Karpas-422 (cell line): ENCODE measurements around the gene S100A13. TPM values are rescaled to one million over a fixed set of nuclear protein-coding genes. Genes with fewer than 3 reads are reported as not detected.
A peak's percentile ranks its signal among the peaks of the same experiment; 100 is the strongest.

Experiments
- DNase-seq: peaks from one replicate; pipeline ENCODE4 v3.0.0-alpha.2; 2015
- H2AFZ ChIP-seq: fragments of 200-600 bp; sonication (generic); 2 replicates; pipeline ENCODE4 v1.6.1; 2014; ENCODE audit warnings: antibody characterized with exemption, low read length, mixed read lengths
- H3K27ac ChIP-seq: fragments of 200-600 bp; sonication (generic); 2 replicates; pipeline ENCODE4 v1.5.1; 2014; ENCODE audit warnings: mild to moderate bottlenecking, low read length, moderate library complexity
- H3K27me3 ChIP-seq: fragments of 200-600 bp; sonication (generic); 2 replicates; pipeline ENCODE4 v1.6.1; 2014; ENCODE audit warnings: low read length, mixed read lengths
- H3K36me3 ChIP-seq: fragments of 200-600 bp; sonication (generic); 2 replicates; pipeline ENCODE4 v1.6.1; 2014; ENCODE audit warnings: low read length, mixed read lengths; ENCODE audit not compliant: insufficient read depth
- H3K4me1 ChIP-seq: fragments of 200-600 bp; sonication (generic); 2 replicates; pipeline ENCODE4 v1.6.1; 2014; ENCODE audit warnings: mild to moderate bottlenecking, low read length, mixed read lengths
- H3K4me2 ChIP-seq: fragments of 200-600 bp; sonication (generic); 2 replicates; pipeline ENCODE4 v1.6.1; 2014; ENCODE audit warnings: low read length, low read depth, mild to moderate bottlenecking; ENCODE audit not compliant: poor library complexity, severe bottlenecking
- H3K4me3 ChIP-seq: fragments of 200-600 bp; sonication (generic); 2 replicates; pipeline ENCODE4 v1.5.1; 2014; ENCODE audit warnings: mild to moderate bottlenecking, antibody characterized with exemption, low read length, mixed read lengths
- H3K79me2 ChIP-seq: fragments of 200-600 bp; sonication (generic); 2 replicates; pipeline ENCODE4 v1.6.1; 2014; ENCODE audit warnings: mild to moderate bottlenecking, low read length, mixed read lengths
- H3K9ac ChIP-seq: fragments of 200-600 bp; sonication (generic); 2 replicates; pipeline ENCODE4 v1.6.0; 2014; ENCODE audit warnings: low read length
- H3K9me2 ChIP-seq: fragments of 200-600 bp; sonication (generic), shearing (Covaris generic); replicated peaks from 2 replicates; pipeline ENCODE4 v1.6.0; 2014; ENCODE audit warnings: mild to moderate bottlenecking, low read length, moderate library complexity; ENCODE audit not compliant: insufficient read depth
- H3K9me3 ChIP-seq: fragments of 300-700, 200-600 bp; sonication (generic); 2 replicates; pipeline ENCODE4 v1.6.1; 2014; ENCODE audit warnings: low read length, mixed read lengths
- H4K20me1 ChIP-seq: fragments of 200-600 bp; sonication (generic); 2 replicates; pipeline ENCODE4 v1.6.1; 2014; ENCODE audit warnings: mild to moderate bottlenecking, antibody characterized with exemption, low read length, low read depth; ENCODE audit not compliant: insufficient read depth
- total RNA-seq: library from RNA; depleted of rRNA; stranded (reverse); fragments of >200 nt; shearing (Covaris generic); gene quantifications from 2 replicates; pipeline ENCODE4 v1.2.3, GENCODE V29; 2014; ENCODE audit warnings: low replicate concordance

The S100A13 gene
- total RNA-seq, 1 experiment from 2014 or later: 21.5 TPM

DNA sequence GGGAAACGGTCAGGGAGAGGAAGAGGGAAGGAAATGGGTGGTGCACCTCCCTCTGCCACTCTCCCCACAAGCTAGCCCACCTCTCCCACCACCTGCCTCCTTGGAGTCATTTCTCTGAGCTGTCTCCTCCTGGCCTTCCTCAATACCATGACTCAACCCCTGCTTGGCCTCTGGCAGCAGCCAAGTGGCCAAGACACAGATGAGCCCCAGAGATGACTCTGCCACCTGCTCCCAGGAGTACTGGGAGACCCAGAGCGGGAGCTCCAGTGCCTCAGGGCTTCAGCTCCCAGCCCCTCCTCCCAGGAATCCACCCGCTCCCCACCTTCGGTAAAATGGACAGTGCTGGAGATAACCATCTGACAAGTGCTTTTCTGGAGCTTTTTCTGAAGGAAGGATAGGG is 17.0 kb downstream of the S100A13 start:
- Histone ChIP-seq H3K9me3 (no peaks in the 10 kb centered on the region), H3K27me3 (no peaks in the 10 kb centered on the region), H3K4me2 (no peak overlapping the region), H3K9ac (no peak overlapping the region), H3K9me2 (no peaks in the 10 kb centered on the region), H4K20me1 (no peaks in the 10 kb centered on the region), H3K36me3 (no peaks in the 10 kb centered on the region), H3K27ac (no peak overlapping the region), H3K4me1 (peaks cover 4% of the 10 kb centered on the region), H3K4me3 (no peak overlapping the region), H3K79me2 (no peaks in the 10 kb centered on the region), H2AFZ (no peak overlapping the region)
- DNase-seq: no peak

- Histone ChIP-seq H3K9me2 (no peaks in the 10 kb centered on the region), H2AFZ (no peak overlapping the region), H3K79me2 (no peaks in the 10 kb centered on the region), H3K27me3 (no peaks in the 10 kb centered on the region), H3K4me2 (no peak overlapping the region), H3K4me3 (no peak overlapping the region), H3K36me3 (no peaks in the 10 kb centered on the region), H3K27ac (no peak overlapping the region), H3K9me3 (no peaks in the 10 kb centered on the region), H3K9ac (no peak overlapping the region), H4K20me1 (no peaks in the 10 kb centered on the region), H3K4me1 (peaks cover 4% of the 10 kb centered on the region)
- DNase-seq: no peak
Measured at GRCh38 chr1:153609585-153609907, 17.8 kb downstream of the S100A13 start.

DNA sequence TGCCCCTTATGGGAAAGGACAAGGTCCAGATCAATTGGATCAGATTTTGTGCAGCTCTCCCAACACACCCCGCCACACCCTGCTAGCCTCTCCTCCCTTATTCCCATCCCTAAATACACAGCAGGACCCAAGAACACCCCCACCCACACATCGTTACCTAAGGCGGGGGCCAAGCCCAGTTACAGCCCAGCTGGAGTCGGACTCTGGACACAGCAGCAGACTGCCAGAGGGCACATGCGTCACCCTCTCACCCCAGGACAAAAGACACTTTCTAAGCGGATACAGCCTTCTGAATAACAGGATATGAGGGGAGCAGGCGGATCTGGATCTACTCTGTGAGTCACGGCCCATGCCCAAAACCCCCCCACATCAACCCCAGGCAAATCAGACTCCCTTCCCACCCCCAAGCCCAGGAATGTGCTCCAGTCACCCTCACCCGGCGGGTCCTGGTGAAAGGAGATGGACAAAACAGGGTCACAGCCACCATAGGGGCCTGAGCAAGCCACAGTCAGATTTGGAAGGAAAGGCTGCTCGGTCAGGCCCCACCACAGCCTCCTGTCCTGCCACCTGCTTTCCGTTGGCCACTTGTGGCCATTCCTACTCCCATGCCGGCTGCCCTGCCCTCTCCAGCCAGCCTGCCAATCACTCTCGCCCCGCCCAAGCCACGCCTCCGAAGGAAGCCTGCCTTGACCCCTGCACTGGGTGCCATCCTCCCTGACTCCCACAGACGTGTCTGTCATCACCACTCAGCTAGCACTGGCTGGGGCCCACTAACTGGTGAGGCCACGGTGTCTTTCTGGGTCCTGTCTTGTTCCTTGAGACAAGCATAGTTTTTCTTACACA is 18.3 kb downstream of the S100A13 start:
- Histone ChIP-seq H3K4me3 (no peak overlapping the region), H3K4me2 (no peak overlapping the region), H4K20me1 (no peaks in the 10 kb centered on the region), H3K9ac (no peak overlapping the region), H3K9me2 (no peaks in the 10 kb centered on the region), H2AFZ (no peak overlapping the region), H3K27ac (no peak overlapping the region), H3K79me2 (no peaks in the 10 kb centered on the region), H3K36me3 (no peaks in the 10 kb centered on the region), H3K27me3 (no peaks in the 10 kb centered on the region), H3K4me1 (peaks cover 4% of the 10 kb centered on the region), H3K9me3 (no peaks in the 10 kb centered on the region)
- DNase-seq: no peak

DNA sequence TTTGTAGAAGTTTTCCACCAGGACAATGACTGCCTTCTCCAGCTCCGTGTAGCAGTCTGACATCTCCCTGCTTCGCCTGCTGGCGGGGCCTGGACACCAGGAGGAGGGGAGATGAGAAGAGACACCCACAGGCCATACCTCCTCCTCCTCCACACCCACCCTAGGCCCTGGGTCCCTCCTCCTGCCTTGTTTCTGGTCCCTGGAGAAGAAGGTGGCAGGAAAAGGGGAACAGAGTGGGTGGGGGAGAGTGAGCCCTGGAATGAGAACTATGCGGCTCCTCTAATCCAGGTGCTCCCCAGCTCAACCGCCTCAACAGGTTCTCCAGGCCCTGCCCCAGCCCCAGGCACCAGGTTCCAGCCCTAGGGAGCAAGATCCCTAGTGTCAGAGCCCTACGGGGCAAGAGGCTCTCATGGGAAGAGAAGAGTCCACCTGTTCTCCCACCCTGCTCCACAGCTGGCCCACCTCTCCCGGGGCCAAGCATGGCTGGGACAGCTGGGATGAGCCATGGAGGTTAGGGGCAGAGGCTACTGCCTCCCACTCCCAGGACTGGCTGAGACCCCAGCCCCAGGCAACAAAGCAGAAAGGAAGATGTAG is 19.1 kb downstream of the S100A13 start:
- Histone ChIP-seq H3K4me2 (no peak overlapping the region), H2AFZ (no peak overlapping the region), H3K79me2 (no peaks in the 10 kb centered on the region), H3K27me3 (no peaks in the 10 kb centered on the region), H3K9me2 (no peaks in the 10 kb centered on the region), H3K9ac (no peak overlapping the region), H3K4me1 (peaks cover 4% of the 10 kb centered on the region), H3K9me3 (no peaks in the 10 kb centered on the region), H3K4me3 (no peak overlapping the region), H4K20me1 (no peaks in the 10 kb centered on the region), H3K27ac (no peak overlapping the region), H3K36me3 (no peaks in the 10 kb centered on the region)
- no peak for DNase-seq

DNA sequence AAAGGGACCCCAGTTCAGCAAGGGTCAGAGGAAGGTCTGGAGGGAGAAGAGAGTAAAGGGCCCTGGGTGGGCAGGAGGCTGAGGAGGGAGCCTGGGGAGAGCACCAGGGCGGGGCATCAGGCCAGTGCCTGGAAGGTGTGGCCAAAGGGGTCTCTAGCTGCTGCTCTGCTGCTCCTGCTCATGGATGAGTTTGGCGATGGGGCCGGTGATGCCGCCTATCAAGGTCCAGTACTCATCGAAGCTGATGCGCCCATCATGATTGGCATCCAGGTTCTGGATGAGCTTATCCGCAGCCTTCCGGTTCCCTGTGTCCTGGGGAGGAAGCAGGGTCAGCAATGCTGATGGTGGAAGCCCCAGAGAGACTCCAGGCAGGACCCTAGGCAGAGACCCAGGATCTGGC is 19.9 kb downstream of the S100A13 start:
- H3K4me2 ChIP-seq: no peak overlapping the region

GRCh38 chr1:153606194-153606593 is 21.1 kb downstream of the S100A13 start:
- no peaks in the 10 kb centered on the region for H3K79me2 ChIP-seq
- peaks cover 4% of the 10 kb centered on the region for H3K4me1 ChIP-seq
- no peaks in the 10 kb centered on the region for H3K36me3 ChIP-seq
- H4K20me1 ChIP-seq: no peaks in the 10 kb centered on the region
- no peaks in the 10 kb centered on the region for H3K9me2 ChIP-seq
- no peak overlapping the region for H2AFZ ChIP-seq
- no peak overlapping the region for H3K4me2 ChIP-seq
- H3K27me3 ChIP-seq: no peaks in the 10 kb centered on the region
- no peak overlapping the region for H3K9ac ChIP-seq
- DNase-seq: peak; percentile 61
- no peaks in the 10 kb centered on the region for H3K9me3 ChIP-seq
- no peak overlapping the region for H3K4me3 ChIP-seq
- H3K27ac ChIP-seq: no peak overlapping the region

More for the DNA sequence above, 19.9 kb downstream of the S100A13 start:
- Histone ChIP-seq H3K27me3 (no peaks in the 10 kb centered on the region), H2AFZ (no peak overlapping the region), H3K9me2 (no peaks in the 10 kb centered on the region), H3K27ac (no peak overlapping the region), H3K9ac (no peak overlapping the region), H3K4me3 (no peak overlapping the region), H3K79me2 (no peaks in the 10 kb centered on the region), H3K36me3 (no peaks in the 10 kb centered on the region), H3K9me3 (no peaks in the 10 kb centered on the region), H3K4me1 (peaks cover 4% of the 10 kb centered on the region), H4K20me1 (no peaks in the 10 kb centered on the region)
- no peak for DNase-seq

GRCh38 chr1:153602749-153603148 is 24.6 kb downstream of the S100A13 start:
- no peaks in the 10 kb centered on the region for H3K9me3 ChIP-seq
- no peaks in the 10 kb centered on the region for H3K9me2 ChIP-seq
- H3K27me3 ChIP-seq: no peaks in the 10 kb centered on the region
- H3K36me3 ChIP-seq: no peaks in the 10 kb centered on the region
- H3K4me1 ChIP-seq: peaks cover 24% of the 10 kb centered on the region
- no peak overlapping the region for H2AFZ ChIP-seq
- DNase-seq: no peak
- H3K4me2 ChIP-seq: no peak overlapping the region
- no peak overlapping the region for H3K9ac ChIP-seq
- H3K27ac ChIP-seq: no peak overlapping the region
- no peak overlapping the region for H3K4me3 ChIP-seq
- no peaks in the 10 kb centered on the region for H4K20me1 ChIP-seq
- H3K79me2 ChIP-seq: no peaks in the 10 kb centered on the region

GRCh38 chr1:153599847-153600246 is 27.5 kb downstream of the S100A13 start:
- DNase-seq: no peak
- Histone ChIP-seq H3K4me3 (no peak overlapping the region), H3K9ac (no peak overlapping the region), H3K9me3 (no peaks in the 10 kb centered on the region), H3K9me2 (no peaks in the 10 kb centered on the region), H3K27ac (no peak overlapping the region), H2AFZ (no peak overlapping the region), H4K20me1 (no peaks in the 10 kb centered on the region), H3K36me3 (no peaks in the 10 kb centered on the region), H3K4me1 (peaks cover 33% of the 10 kb centered on the region), H3K79me2 (no peaks in the 10 kb centered on the region), H3K4me2 (no peak overlapping the region), H3K27me3 (no peaks in the 10 kb centered on the region)
